Activated effector memory CD4-positive, alpha-beta T cell treated with Interleukin-2 at 50 U/mL for 16 hours (primary cell): Measurements from ENCODE around the gene LY6G6D.

Experiments
- DNase-seq: peaks from one replicate; pipeline ENCODE4 v3.0.0-alpha.2; 2020

Gene LY6G6D

DNA sequence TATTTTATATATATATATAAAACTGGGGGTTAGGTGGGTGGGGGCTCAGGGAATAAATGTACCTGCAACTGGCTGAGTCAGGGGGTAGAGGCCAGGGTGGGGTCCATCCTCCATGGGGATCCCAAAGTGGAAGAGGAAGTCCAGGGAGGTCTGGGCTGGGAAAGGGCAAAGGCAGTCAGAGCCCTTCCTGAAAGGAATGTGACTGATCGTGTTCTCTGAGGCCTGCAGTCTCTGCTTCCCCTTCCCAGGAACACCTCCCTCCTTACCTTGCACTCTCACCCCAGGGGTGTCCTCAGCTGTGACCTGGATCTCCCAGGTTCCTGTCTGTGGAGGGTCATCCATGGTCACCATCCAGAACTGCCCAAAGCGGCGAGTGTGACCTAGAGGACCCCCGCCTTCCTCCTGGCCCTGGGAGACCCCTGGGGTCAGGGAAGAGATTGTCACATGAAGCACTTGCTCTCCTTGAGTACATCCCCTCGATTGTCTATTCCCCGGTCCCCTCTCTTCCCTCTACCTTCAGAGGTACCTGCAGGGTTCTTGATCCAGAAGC is 52.0 kb downstream of the LY6G6D start:
- DNase-seq = no peak
